ENCODE results near the gene UBE2D4.
"Not testable (repeated sequence)": the region's sequence is repeated elsewhere in the genome, so short reads cannot be mapped to it uniquely, and the experiment has no call there.

The UBE2D4 gene

GRCh38 chr7:43925984-43926797 is at the start of gene UBE2D4:
UBE2D4 (plus strand) TSS chr7:43926436; CDS start chr7:43926533, 97 bp downstream.
- H3K27ac Mint-ChIP-seq: peak within 1 kb of the TSS; percentile 98
- no peaks in the 10 kb centered on the region for H3K9me3 Mint-ChIP-seq (ENCODE audit: low read depth)
- peaks cover 35% of the 10 kb centered on the region for H3K4me1 Mint-ChIP-seq (ENCODE audit: low read depth)
- H3K27me3 Mint-ChIP-seq: no peaks in the 10 kb centered on the region
- peaks cover 10% of the 10 kb centered on the region for H3K36me3 Mint-ChIP-seq
- peak within 1 kb of the TSS; percentile 94 for H3K4me3 Mint-ChIP-seq

DNA sequence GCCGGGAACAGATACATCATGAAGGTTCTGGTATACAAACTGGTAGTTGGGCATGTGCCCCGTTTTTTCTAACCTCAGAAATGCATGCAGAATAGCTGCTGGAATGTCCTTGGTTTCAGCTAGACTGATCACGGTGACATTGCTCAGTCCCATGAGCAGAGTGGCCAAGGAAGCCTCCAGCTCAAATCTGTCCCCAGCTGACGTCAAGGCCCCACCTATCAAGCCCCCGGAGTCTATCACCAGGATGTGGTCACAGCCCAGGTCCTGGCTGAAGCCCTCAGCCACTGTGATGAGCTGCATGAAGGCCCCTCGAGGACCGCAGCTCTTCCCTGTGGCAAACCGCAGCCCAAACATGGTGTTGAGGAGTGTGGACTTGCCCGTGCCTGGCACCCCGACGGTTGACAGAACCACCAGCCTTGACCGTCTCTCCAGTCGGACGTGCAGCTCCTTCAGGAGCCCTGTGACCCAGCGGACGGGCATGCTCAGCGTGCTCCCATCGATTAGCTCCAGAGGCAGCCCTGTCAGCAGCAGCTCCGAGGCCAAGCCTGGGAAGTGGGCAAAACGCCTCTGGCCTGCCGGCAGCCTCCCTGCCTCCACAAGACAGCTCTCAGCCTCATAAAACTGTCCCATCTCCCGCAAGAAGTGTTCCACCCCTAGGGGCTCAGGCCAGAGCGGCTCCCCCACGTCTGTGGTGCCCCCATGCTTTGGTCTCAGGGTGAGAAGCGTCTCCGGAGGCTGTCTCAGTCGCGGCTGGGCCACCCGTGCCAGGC is 49.1 kb upstream of the UBE2D4 start:
- Mint-ChIP-seq H3K27me3 (no peaks in the 10 kb centered on the region), H3K36me3 (peaks cover 15% of the 10 kb centered on the region), H3K4me3 (no peak overlapping the region), H3K9me3 (ENCODE audit: low read depth) (no peaks in the 10 kb centered on the region), H3K27ac (no peak overlapping the region), H3K4me1 (ENCODE audit: low read depth) (no peaks in the 10 kb centered on the region)

DNA sequence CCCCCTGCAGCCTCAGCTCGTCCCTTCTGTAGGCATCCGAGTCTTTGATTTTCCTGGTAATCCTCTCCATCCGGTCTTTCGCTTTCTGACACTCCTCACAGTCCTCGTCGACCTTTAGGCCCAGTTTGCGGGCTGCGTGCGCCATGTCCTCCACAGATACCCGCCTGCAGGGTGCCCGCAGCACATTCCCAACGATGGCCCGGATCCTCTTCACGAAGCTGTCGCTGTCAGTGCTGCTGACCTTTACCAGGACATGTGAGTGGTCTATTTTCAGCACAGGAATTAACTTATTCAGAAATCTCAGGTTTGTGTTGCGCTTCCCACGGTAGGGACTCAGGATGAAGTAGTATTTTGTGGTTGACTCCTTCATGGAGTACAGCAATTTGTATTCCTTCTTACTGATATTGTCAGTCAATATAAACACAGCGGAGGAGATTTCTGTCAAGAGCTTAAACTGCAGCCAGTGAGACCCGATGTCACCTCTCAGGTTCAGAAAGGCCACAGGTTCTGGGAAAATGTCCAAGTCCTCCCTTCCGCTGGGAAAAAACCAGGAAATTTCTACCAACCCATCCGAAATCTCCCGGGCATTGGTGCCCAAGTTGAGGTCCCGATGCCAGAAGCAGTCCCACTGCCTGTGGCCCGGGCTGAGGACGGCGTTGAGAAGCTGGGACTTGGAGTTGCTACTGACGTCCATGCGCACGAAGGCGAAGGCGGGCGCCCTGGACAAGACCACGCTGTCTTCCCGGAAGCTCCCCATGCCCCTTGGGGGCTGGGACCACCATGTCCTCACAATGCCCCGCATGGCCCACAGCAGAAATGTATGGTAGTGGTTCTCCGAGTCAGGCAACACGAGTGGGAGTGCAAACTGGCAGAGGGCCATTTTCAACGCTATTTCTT is 48.0 kb upstream of the UBE2D4 start:
- no peaks in the 10 kb centered on the region for H3K9me3 Mint-ChIP-seq (ENCODE audit: low read depth)
- H3K4me1 Mint-ChIP-seq (ENCODE audit: low read depth): no peaks in the 10 kb centered on the region
- H3K27ac Mint-ChIP-seq: no peak overlapping the region
- peaks cover 15% of the 10 kb centered on the region for H3K36me3 Mint-ChIP-seq
- no peaks in the 10 kb centered on the region for H3K27me3 Mint-ChIP-seq
- H3K4me3 Mint-ChIP-seq: no peak overlapping the region

DNA sequence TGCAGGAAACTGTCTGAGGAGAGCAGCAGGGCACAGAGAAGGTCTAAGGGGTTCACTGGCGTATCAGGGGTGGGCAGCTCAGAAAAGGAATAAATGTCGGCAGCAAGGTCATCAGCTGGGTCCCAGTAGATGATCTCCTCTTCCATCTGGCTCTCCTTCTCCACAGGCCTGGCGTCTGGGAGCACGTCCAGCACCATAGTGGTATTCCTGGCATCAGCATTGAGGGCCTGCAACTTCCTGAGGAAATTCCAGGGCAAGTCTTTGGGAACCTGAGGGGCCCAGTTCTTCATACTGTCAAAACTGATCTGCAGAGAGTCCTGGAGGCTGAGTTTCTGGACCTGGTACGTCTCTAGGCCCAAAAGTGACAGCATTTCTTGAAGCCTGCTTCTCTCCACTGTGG is 47.4 kb upstream of the UBE2D4 start:
- Mint-ChIP-seq H3K4me3 (no peak overlapping the region), H3K27me3 (no peaks in the 10 kb centered on the region), H3K27ac (no peak overlapping the region), H3K36me3 (peaks cover 19% of the 10 kb centered on the region), H3K4me1 (ENCODE audit: low read depth) (no peaks in the 10 kb centered on the region), H3K9me3 (ENCODE audit: low read depth) (no peaks in the 10 kb centered on the region)

DNA sequence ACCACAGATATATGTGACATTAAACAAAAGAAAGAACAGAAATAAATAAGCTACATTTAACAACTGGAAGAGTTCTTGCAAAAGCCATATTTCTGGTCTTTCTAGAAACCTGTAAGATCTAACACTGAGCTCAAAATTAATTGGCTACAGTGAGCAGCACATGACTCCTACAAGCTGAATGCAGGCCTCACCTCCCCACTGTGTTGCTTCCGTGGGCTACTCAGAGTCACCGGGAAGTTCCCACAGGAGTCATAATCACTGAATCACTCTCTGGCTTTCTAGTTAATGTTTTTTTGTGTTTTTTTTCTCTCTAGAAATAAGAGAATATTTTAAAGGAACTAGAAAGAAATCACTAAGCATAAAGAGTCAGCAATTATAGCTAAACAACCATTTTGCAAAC is 46.8 kb upstream of the UBE2D4 start:
- Mint-ChIP-seq H3K27ac (no peak overlapping the region), H3K27me3 (no peaks in the 10 kb centered on the region), H3K4me1 (ENCODE audit: low read depth) (no peaks in the 10 kb centered on the region), H3K4me3 (no peak overlapping the region), H3K36me3 (peaks cover 21% of the 10 kb centered on the region), H3K9me3 (ENCODE audit: low read depth) (no peaks in the 10 kb centered on the region)

- Mint-ChIP-seq H3K4me1 (ENCODE audit: low read depth) (no peaks in the 10 kb centered on the region), H3K36me3 (peaks cover 21% of the 10 kb centered on the region), H3K4me3 (no peak overlapping the region), H3K27me3 (no peaks in the 10 kb centered on the region), H3K9me3 (ENCODE audit: low read depth) (no peaks in the 10 kb centered on the region), H3K27ac (peak overlapping the region; percentile 17)
Observed at GRCh38 chr7:43880596-43880995, 45.6 kb upstream of the UBE2D4 start.

- Mint-ChIP-seq H3K4me1 (ENCODE audit: low read depth) (peaks cover 8% of the 10 kb centered on the region), H3K9me3 (ENCODE audit: low read depth) (no peaks in the 10 kb centered on the region), H3K27me3 (no peaks in the 10 kb centered on the region), H3K36me3 (peaks cover 16% of the 10 kb centered on the region), H3K27ac (no peak overlapping the region), H3K4me3 (no peak overlapping the region)
Observed at GRCh38 chr7:43884209-43884608, 42.0 kb upstream of the UBE2D4 start.

- Mint-ChIP-seq H3K9me3 (ENCODE audit: low read depth) (no peaks in the 10 kb centered on the region), H3K27ac (no peak overlapping the region), H3K4me3 (no peak overlapping the region), H3K27me3 (no peaks in the 10 kb centered on the region), H3K4me1 (ENCODE audit: low read depth) (peaks cover 12% of the 10 kb centered on the region), H3K36me3 (peaks cover 16% of the 10 kb centered on the region)
Observed at GRCh38 chr7:43884617-43885016, 41.6 kb upstream of the UBE2D4 start.

- Mint-ChIP-seq H3K4me1 (ENCODE audit: low read depth) (peaks cover 41% of the 10 kb centered on the region), H3K4me3 (peak overlapping the region; percentile 18), H3K9me3 (ENCODE audit: low read depth) (no peaks in the 10 kb centered on the region), H3K36me3 (peaks cover 3% of the 10 kb centered on the region), H3K27ac (no peak overlapping the region), H3K27me3 (no peaks in the 10 kb centered on the region)
Observed at GRCh38 chr7:43888993-43889945, 37.0 kb upstream of the UBE2D4 start.

- peaks cover 3% of the 10 kb centered on the region for H3K36me3 Mint-ChIP-seq
- no peak overlapping the region for H3K4me3 Mint-ChIP-seq
- H3K9me3 Mint-ChIP-seq (ENCODE audit: low read depth): no peaks in the 10 kb centered on the region
- H3K27me3 Mint-ChIP-seq: no peaks in the 10 kb centered on the region
- H3K27ac Mint-ChIP-seq: no peak overlapping the region
- peaks cover 43% of the 10 kb centered on the region for H3K4me1 Mint-ChIP-seq (ENCODE audit: low read depth)
Observed at GRCh38 chr7:43890468-43890867, 35.8 kb upstream of the UBE2D4 start.

DNA sequence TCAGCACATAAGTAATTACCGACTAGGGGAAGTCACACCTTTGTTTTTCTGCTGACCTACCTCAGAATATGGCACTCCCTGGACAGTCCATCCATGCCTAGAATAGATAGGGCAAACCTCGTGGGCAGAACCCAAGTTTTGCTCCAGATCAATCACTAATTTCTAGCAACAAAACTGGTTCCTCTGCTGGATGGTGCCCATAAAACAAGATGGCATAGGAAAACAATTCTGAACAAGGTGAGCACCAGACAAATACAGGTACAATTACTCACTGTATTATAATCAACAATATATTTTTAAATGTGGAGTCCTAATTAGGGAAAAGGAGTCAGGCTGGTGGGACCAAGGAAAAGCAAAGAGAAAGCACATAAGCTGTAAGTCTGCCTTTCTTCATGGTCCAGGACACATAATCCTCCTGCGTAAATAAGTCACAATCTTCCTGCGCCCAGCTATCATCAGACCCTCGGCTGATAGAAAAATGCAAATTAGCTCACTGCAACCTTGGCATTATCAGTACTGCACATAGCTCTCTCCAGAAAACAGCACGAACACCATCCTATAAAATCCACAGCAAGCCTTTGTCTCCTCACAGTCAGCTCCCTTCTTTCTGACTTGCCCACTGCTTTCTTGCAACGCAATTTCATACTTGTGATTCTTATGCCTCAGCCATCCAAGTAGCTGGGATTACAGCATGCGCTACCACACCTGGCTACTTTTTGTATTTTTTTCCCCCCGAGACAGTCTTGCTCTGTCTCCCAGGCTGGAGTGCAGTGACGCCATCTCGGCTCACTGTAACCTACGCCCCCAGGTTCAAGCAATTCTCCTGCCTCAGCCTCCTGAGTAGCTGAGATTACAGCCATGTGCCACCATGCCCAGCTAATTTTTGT is 34.9 kb upstream of the UBE2D4 start:
- no peak overlapping the region for H3K27ac Mint-ChIP-seq
- H3K27me3 Mint-ChIP-seq: no peaks in the 10 kb centered on the region
- H3K9me3 Mint-ChIP-seq (ENCODE audit: low read depth): no peaks in the 10 kb centered on the region
- H3K4me1 Mint-ChIP-seq (ENCODE audit: low read depth): peaks cover 47% of the 10 kb centered on the region
- H3K36me3 Mint-ChIP-seq: peaks cover 6% of the 10 kb centered on the region
- H3K4me3 Mint-ChIP-seq: no peak overlapping the region

DNA sequence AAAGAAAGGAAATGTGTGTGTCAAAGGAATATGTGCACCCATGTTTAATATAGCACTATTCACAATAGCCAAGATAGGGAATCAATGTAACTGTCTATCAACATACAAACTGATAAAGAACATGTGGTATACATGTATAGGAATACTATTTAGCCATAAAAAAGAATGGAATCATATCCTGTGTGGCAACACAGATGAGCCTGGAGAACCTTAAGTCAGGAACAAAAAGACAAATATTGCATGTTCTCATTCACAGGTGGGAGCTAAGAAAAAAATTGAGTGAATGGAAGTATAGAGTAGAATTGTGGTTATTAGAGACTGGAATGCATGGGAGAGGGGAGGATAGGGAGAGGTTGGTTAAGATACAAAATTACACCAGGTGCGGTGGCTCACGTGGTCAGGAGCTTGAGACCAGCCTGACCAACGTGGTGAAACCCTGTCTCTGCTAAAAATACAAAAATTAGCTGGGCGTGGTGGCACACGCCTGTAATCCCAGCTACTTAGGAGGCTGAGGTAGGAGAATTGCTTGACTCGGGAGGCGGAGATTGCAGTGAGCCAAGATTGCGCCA is 30.3 kb upstream of the UBE2D4 start:
- H3K36me3 Mint-ChIP-seq: peaks cover 9% of the 10 kb centered on the region
- H3K27me3 Mint-ChIP-seq: no peaks in the 10 kb centered on the region
- no peaks in the 10 kb centered on the region for H3K9me3 Mint-ChIP-seq (ENCODE audit: low read depth)
- H3K27ac Mint-ChIP-seq: no peak overlapping the region
- H3K4me3 Mint-ChIP-seq: peak overlapping the region; percentile 18
- H3K4me1 Mint-ChIP-seq (ENCODE audit: low read depth): peaks cover 38% of the 10 kb centered on the region

DNA sequence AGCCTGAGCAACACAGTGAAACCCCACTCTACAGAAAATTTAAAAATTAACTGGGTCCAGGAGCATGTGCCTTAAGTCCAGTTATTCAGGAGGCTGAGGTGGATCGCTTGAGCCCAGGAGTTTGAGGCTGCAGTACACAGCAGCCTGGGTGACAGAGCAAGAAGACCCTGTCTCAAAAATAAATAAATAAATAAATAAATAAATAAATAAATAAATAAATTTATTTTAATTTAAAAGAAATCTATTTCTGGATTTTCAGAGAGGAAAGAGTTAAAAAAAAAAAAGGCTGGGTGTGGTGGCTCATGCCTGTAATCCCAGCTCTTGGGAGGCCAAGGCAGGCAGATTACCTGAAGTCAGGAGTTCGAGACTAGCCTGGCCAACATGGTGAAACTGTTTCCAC is 27.7 kb upstream of the UBE2D4 start:
- H3K36me3 Mint-ChIP-seq; H3K9me3 Mint-ChIP-seq (ENCODE audit: low read depth); H3K27ac Mint-ChIP-seq; H3K27me3 Mint-ChIP-seq; H3K4me3 Mint-ChIP-seq: not testable (repeated sequence)
- H3K4me1 Mint-ChIP-seq (ENCODE audit: low read depth): peaks cover 41% of the 10 kb centered on the region

Measured in activated naive CD8-positive, alpha-beta T cell (primary cell).